GM12878 (cell line): ENCODE data around the gene CHST8. TPM values are rescaled to one million over a fixed set of nuclear protein-coding genes. Genes with fewer than 3 reads are reported as not detected.

Experiments
- ATAC-seq: fragments of 200-7000 bp; cut with Tn5 transposase; 3 replicates; pipeline ENCODE4 v1.9.1; 2020; ENCODE audit warnings: mild to moderate bottlenecking, moderate library complexity
- BruUV-seq: library from RNA; stranded (reverse); fragments of 400-500 nt; replicated peaks from 2 replicates; lab custom pipeline; 2021; lab: Mats Ljungman, UMichigan
- CTCF ChIA-PET: fragments of 300-600 bp; sonication (Branson Sonifier 250); formaldehyde crosslinking; extraction: SDS; loops from one replicate; lab custom pipeline; 2021; ENCODE audit warnings: inconsistent platforms; lab: Yijun Ruan, JAX
- POLR2A ChIA-PET: fragments of 350-600 bp; formaldehyde crosslinking; extraction: SDS; loops from one replicate; lab custom pipeline; 2021; ENCODE audit warnings: inconsistent platforms; lab: Charles Lee
- RAD21 ChIA-PET: fragments of 300-600 bp; sonication (Branson Sonifier 250); formaldehyde crosslinking; loops from one replicate; lab custom pipeline; 2023; ENCODE audit warnings: antibody characterized with exemption; ENCODE audit not compliant: unreplicated experiment; lab: Charles Lee
- SMC1A ChIA-PET: fragments of 300-600 bp; sonication (Branson Sonifier 250); formaldehyde crosslinking; loops from one replicate; lab custom pipeline; 2023; ENCODE audit not compliant: unreplicated experiment, uncharacterized antibody; lab: Charles Lee
- DNase-seq: peaks from one replicate; pipeline ENCODE4 v3.0.0-alpha.2; 2011; ENCODE audit warnings: low read depth, low spot score
- FAIRE-seq: peaks from 3 replicates; lab custom pipeline; 2011; peaks lifted over from hg19 to GRCh38; lab: Jason Lieb, UNC
- H2AFZ ChIP-seq: 2 replicates; pipeline ENCODE4 v1.6.0; 2011; ENCODE audit warnings: low read depth, low read length, control low read depth; ENCODE audit not compliant: control insufficient read depth
- H3K27ac ChIP-seq: 2 replicates; pipeline ENCODE4 v1.5.1; 2011; ENCODE audit warnings: control low read depth; ENCODE audit not compliant: control insufficient read depth, insufficient read depth
- H3K27me3 ChIP-seq, 2 experiments: replicated peaks in 1 of 2; 2 replicates each; pipeline versions ENCODE4 v1.6.0 to v1.6.1; 2011; ENCODE audit warnings: low read length in 1 of 2; ENCODE audit not compliant: control insufficient read depth in 2 of 2, insufficient read depth in 2 of 2
- H3K36me3 ChIP-seq, 2 experiments: 2 replicates each; pipeline ENCODE4 v1.5.1; 2011; ENCODE audit warnings: low read length in 1 of 2; ENCODE audit not compliant: control insufficient read depth in 2 of 2, insufficient read depth in 2 of 2
- H3K4me1 ChIP-seq: 2 replicates; pipeline ENCODE4 v1.6.1; 2011; ENCODE audit warnings: mild to moderate bottlenecking, low read length, moderate library complexity, mixed read lengths; ENCODE audit not compliant: control insufficient read depth, insufficient read depth
- H3K4me2 ChIP-seq: 2 replicates; pipeline ENCODE4 v1.6.0; 2011; ENCODE audit warnings: control low read depth; ENCODE audit not compliant: control insufficient read depth, insufficient read depth
- H3K4me3 ChIP-seq: fragments of 200-600 bp; sonication (generic); 2 replicates; pipeline ENCODE4 v1.5.1; 2016
- H3K79me2 ChIP-seq: 2 replicates; pipeline ENCODE4 v1.6.0; 2011; ENCODE audit warnings: low read length; ENCODE audit not compliant: control insufficient read depth, insufficient read depth
- H3K9ac ChIP-seq: 2 replicates; pipeline ENCODE4 v1.8.0; 2011; ENCODE audit warnings: low read length, control low read depth, mixed read lengths; ENCODE audit not compliant: control insufficient read depth, insufficient read depth
- H3K9me3 ChIP-seq: replicated peaks from 3 replicates; pipeline ENCODE4 v1.5.1; 2011; ENCODE audit warnings: mild to moderate bottlenecking, low read length; ENCODE audit not compliant: control insufficient read depth, insufficient read depth
- H4K20me1 ChIP-seq: 2 replicates; pipeline ENCODE4 v1.6.0; 2011; ENCODE audit not compliant: control insufficient read depth, insufficient read depth
- CEBPZ ChIP-seq: fragments of 150-350 bp; IDR thresholded peaks from 2 replicates; pipeline ENCODE4 v1.6.1; 2016; ENCODE audit warnings: low read depth, low read length
- CHD4 ChIP-seq: fragments of 200-600 bp; sonication (generic); IDR thresholded peaks from 2 replicates; pipeline ENCODE4 v1.6.1; 2016; ENCODE audit warnings: mild to moderate bottlenecking
- MTA3 ChIP-seq: IDR thresholded peaks from 2 replicates; pipeline ENCODE4 v1.6.1; 2012; ENCODE audit warnings: low read length, inconsistent platforms, borderline replicate concordance
- PAX8 ChIP-seq: fragments of 450-650 bp; IDR thresholded peaks from 2 replicates; pipeline ENCODE4 v1.6.1; 2017; ENCODE audit warnings: mild to moderate bottlenecking, moderate library complexity
- RFX5 ChIP-seq: IDR thresholded peaks from 2 replicates; pipeline ENCODE4 v1.6.1; 2011; ENCODE audit warnings: low read depth, low read length, improper control_type of control experiment
- SP1 ChIP-seq: IDR thresholded peaks from one replicate; pipeline ENCODE4 v1.6.1; 2011; ENCODE audit warnings: low read depth, low read length
- SUPT20H ChIP-seq: IDR thresholded peaks from 2 replicates; pipeline ENCODE4 v1.6.1; 2011; ENCODE audit warnings: low read depth, mild to moderate bottlenecking, low read length, moderate library complexity, borderline replicate concordance; ENCODE audit not compliant: control insufficient read depth
- TCF12 ChIP-seq: IDR thresholded peaks from 2 replicates; pipeline ENCODE4 v1.6.1; 2011; ENCODE audit warnings: low read depth, mild to moderate bottlenecking, low read length
- WGBS: methylation state at CpG from one replicate; pipeline ENCODE4 v1.1.6; 2016; ENCODE audit warnings: low lambda C conversion rate; ENCODE audit not compliant: insufficient replicate concordance, insufficient coverage; ENCODE audit errors: missing lambda C conversion rate; 5-methylcytosine and 5-hydroxymethylcytosine counted together
- in situ Hi-C: fragments of 300-500 bp; cut with MboI; formaldehyde crosslinking; loops from 9 replicates; pipeline ENCODE4 v1.14.3; 2018; ENCODE audit warnings: mixed read lengths
- intact Hi-C: fragments of 100-400 bp; cut with micrococcal nuclease; formaldehyde crosslinking; loops from one replicate; pipeline ENCODE4 v1.14.2; 2022; ENCODE audit not compliant: unreplicated experiment
- polyA plus RNA-seq, 11 experiments: library from polyadenylated mRNA; depleted of rRNA in 4 of 11; unstranded in 6 of 11; stranded (reverse) in 5 of 11; fragments of >200 nt; fragmentation: Nextera tagmentation in 4 of 11; fragmentation: Illumina TruSeq in 1 of 11; extraction: Ambion mirVana in 4 of 11; extraction: Trizol in 1 of 11; gene quantifications; 1 replicate in 1 of 11; 2 replicates in 10 of 11; pipeline versions ENCODE4 v1.2.1 to v1.2.3, GENCODE V29; 2011 to 2016; ENCODE audit warnings: inconsistent platforms in 2 of 11, missing spikeins in 2 of 11, low read depth in 1 of 11
- total RNA-seq, 4 experiments: library from RNA; depleted of rRNA in 3 of 4; stranded (reverse); fragments of >200 nt in 3 of 4; fragmentation: Illumina TruSeq in 1 of 4; extraction: Trizol in 1 of 4; gene quantifications; 2 replicates each; pipeline versions ENCODE4 v1.2.1 to v1.2.3, GENCODE V29; 2013 to 2021

CHST8 gene
- total and polyA plus RNA-seq, 10 of the 15 experiments (the other 5 are each of a cell fraction or from before 2014, with no cell fraction given), result 0.06 TPM; not detected in 9

GRCh38 chr19:33774751-33775150 is 153.0 kb downstream of the CHST8 start:
- intact Hi-C loops (loop anchor here (5.0 kb wide), 2 partner anchors 223 to 537 kb away; no protein-coding TSS in a partner anchor), in situ Hi-C loops (loop anchor here (5.0 to 25.0 kb wide), 3 partner anchors 352 to 938 kb away; partner anchors contain the start of gene SLC7A10)
- Histone ChIP-seq H3K4me3 (no peak overlapping the region), H3K79me2 (no peaks in the 10 kb centered on the region), H3K4me1 (no peaks in the 10 kb centered on the region), H3K9me3 (no peaks in the 10 kb centered on the region), H2AFZ (no peak overlapping the region), H3K4me2 (no peak overlapping the region), H3K9ac (no peak overlapping the region), H3K27me3 (peaks cover 0 to 3% of the 10 kb centered on the region in 2 experiments; a peak in 2 of 4 replicates), H4K20me1 (0 out of 2 replicates have a peak, but pooled peaks cover 3% of the 10 kb centered on the region), H3K36me3 (no peaks in the 10 kb centered on the region), H3K27ac (no peak overlapping the region)
- FAIRE-seq (no peak), ATAC-seq (no peak), DNase-seq (no peak)
- no TSS peak for BruUV-seq
- POLR2A ChIA-PET, result no interaction called here
- CTCF ChIA-PET, result interaction anchor here (0.7 kb wide), 1 partner anchor 85 kb away, joined by 3 read pairs; no protein-coding TSS in a partner anchor
- 11% methylated on average over 6 of the region's 6 CpGs for WGBS
- RAD21 ChIA-PET, result no interaction called here
- SMC1A ChIA-PET, result no interaction called here
- TF ChIP-seq CHD4, result no peak
- TF ChIP-seq MTA3, result no peak
- no peak for TF ChIP-seq PAX8
- TF ChIP-seq SUPT20H, result no peak
- no peak for TF ChIP-seq TCF12
- no peak for TF ChIP-seq RFX5
- TF ChIP-seq CEBPZ, result no peak
- TF ChIP-seq SP1, result no peak
